OCI-LY7 (cell line): ENCODE measurements around the gene ARFGEF3.

Source experiments
- EZH2phosphoT487 ChIP-seq: fragments of 200-600 bp; sonication (generic); IDR thresholded peaks from 2 replicates; pipeline ENCODE4 v1.6.1; 2018; ENCODE audit warnings: low read depth, borderline replicate concordance, mild to moderate bottlenecking, mixed run types, antibody characterized with exemption, low read length, moderate library complexity, mixed read lengths
- TF ChIP-seq, protein P1 (sequence below): fragments of 200-600 bp; sonication (generic); conservative IDR thresholded peaks from 2 replicates; pipeline ENCODE4 v1.5.1; 2014; ENCODE audit warnings: mild to moderate bottlenecking, antibody characterized with exemption, low read length, moderate library complexity, mixed read lengths

DNA sequence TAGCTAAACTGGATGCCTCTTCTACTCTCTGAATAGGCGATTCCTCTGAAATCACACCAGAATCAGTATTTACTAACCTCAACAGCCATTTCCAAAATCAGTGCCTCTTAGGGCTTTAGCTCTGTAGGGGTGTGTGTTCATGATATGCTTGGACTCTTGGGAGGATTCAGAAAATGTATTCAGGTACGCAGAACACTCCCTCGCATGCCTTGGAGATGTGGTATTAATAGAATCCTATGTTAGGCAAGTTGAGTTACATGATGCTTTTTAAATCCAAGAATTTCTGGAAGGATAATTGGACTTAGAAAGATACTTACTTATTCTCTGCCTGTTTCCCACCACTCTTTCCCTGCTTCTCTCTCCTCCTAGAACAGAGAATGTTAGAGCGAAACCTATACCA is 88.3 kb downstream of the ARFGEF3 start:
- TF ChIP-seq, protein P1, sequence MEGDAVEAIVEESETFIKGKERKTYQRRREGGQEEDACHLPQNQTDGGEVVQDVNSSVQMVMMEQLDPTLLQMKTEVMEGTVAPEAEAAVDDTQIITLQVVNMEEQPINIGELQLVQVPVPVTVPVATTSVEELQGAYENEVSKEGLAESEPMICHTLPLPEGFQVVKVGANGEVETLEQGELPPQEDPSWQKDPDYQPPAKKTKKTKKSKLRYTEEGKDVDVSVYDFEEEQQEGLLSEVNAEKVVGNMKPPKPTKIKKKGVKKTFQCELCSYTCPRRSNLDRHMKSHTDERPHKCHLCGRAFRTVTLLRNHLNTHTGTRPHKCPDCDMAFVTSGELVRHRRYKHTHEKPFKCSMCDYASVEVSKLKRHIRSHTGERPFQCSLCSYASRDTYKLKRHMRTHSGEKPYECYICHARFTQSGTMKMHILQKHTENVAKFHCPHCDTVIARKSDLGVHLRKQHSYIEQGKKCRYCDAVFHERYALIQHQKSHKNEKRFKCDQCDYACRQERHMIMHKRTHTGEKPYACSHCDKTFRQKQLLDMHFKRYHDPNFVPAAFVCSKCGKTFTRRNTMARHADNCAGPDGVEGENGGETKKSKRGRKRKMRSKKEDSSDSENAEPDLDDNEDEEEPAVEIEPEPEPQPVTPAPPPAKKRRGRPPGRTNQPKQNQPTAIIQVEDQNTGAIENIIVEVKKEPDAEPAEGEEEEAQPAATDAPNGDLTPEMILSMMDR = no peak
- no peak for TF ChIP-seq EZH2phosphoT487
